Measurements from ENCODE around the gene DCP1B. TPM values are rescaled to one million over a fixed set of nuclear protein-coding genes. Genes with fewer than 3 reads are reported as not detected.

The DCP1B gene
- total and polyA plus RNA-seq, 10 donors, result 5.5 to 20.8 (median 13.8) TPM

GRCh38 chr12:1911598-1912575, 92.4 kb downstream of the DCP1B start:
- intact Hi-C loops (cut with DNase I; ENCODE audit: low total_unique reads), result no loop called here
- 78 to 94% (median 93%) methylated on average over 7 to 16 of the region's 16 CpGs for WGBS, 5 donors
- peak; percentile 65 for DNase-seq

GRCh38 chr12:1910468-1910867, 93.8 kb downstream of the DCP1B start:
- H3K4me3 ChIP-seq, result no peak overlapping the region
- H3K9me3 ChIP-seq, result peaks cover 0 to 25% (median 18%) of the 10 kb centered on the region in 8 donors
- no peaks in the 10 kb centered on the region for H3K36me3 ChIP-seq
- intact Hi-C loops (cut with DNase I; ENCODE audit: low total_unique reads), result no loop called here
- TF ChIP-seq POLR2AphosphoS5 (IDR thresholded peaks at IDR 0.05) (no peak), POLR2A (IDR thresholded peaks at IDR 0.05) (no peak), CTCF (IDR thresholded peaks at IDR 0.05 in 8 of 11, conservative IDR thresholded peaks at IDR 0.05 in 3 of 11) (no peak)
- whole genome bisulfite sequencing, 5 donors, result 83 to 96% (median 91%) methylated on average over 3 of the region's 3 CpGs
- H3K27me3 ChIP-seq (replicated peaks in 1 of 7), result peaks cover 0 to 23% (median 8%) of the 10 kb centered on the region in 7 donors
- H3K27ac ChIP-seq, result no peak overlapping the region
- H3K4me1 ChIP-seq, result peaks cover 0 to 9% (median 0%) of the 10 kb centered on the region in 6 donors
- DNase-seq, result no peak

More at GRCh38 chr12:1911598-1912575, 92.4 kb downstream of the DCP1B start:
- Histone ChIP-seq H3K27me3 (replicated peaks in 1 of 7) (peaks cover 0 to 23% (median 8%) of the 10 kb centered on the region in 7 donors), H3K4me1 (peaks cover 0 to 22% (median 0%) of the 10 kb centered on the region in 6 donors), H3K4me3 (no peak overlapping the region), H3K27ac (no peak overlapping the region), H3K36me3 (no peaks in the 10 kb centered on the region), H3K9me3 (peaks cover 0 to 12% (median 4%) of the 10 kb centered on the region in 8 donors)
- TF ChIP-seq POLR2AphosphoS5 (IDR thresholded peaks at IDR 0.05) (no peak), POLR2A (IDR thresholded peaks at IDR 0.05) (no peak), CTCF (IDR thresholded peaks at IDR 0.05 in 8 of 11, conservative IDR thresholded peaks at IDR 0.05 in 3 of 11) (no peak)

- Histone ChIP-seq H3K27me3 (replicated peaks in 1 of 7) (peaks cover 0 to 23% (median 8%) of the 10 kb centered on the region in 7 donors), H3K9me3 (peaks cover 9 to 42% (median 35%) of the 10 kb centered on the region in 8 donors), H3K27ac (no peak overlapping the region), H3K4me3 (no peak overlapping the region), H3K36me3 (no peaks in the 10 kb centered on the region), H3K4me1 (peaks cover 0 to 8% (median 0%) of the 10 kb centered on the region in 6 donors)
- TF ChIP-seq POLR2A (IDR thresholded peaks at IDR 0.05), result no peak
- TF ChIP-seq POLR2AphosphoS5 (IDR thresholded peaks at IDR 0.05), result no peak
- 86 to 97% (median 96%) methylated on average over 17 to 26 of the region's 26 CpGs for WGBS, 5 donors
- intact Hi-C loops (cut with DNase I; ENCODE audit: low total_unique reads), result no loop called here
- DNase-seq, result no peak
Measured at GRCh38 chr12:1908758-1909157, 95.5 kb downstream of the DCP1B start.

- Histone ChIP-seq H3K4me3 (peak overlapping the region in 1 of 8 donors; percentile 35), H3K27me3 (replicated peaks in 1 of 7) (peaks cover 0 to 23% (median 8%) of the 10 kb centered on the region in 7 donors), H3K4me1 (peaks cover 0 to 8% (median 0%) of the 10 kb centered on the region in 6 donors), H3K9me3 (peaks cover 9 to 51% (median 43%) of the 10 kb centered on the region in 8 donors), H3K27ac (no peak overlapping the region), H3K36me3 (no peaks in the 10 kb centered on the region)
- no peak for DNase-seq
- no peak for TF ChIP-seq CTCF (IDR thresholded peaks at IDR 0.05 in 8 of 11, conservative IDR thresholded peaks at IDR 0.05 in 3 of 11)
- no peak for TF ChIP-seq POLR2AphosphoS5 (IDR thresholded peaks at IDR 0.05)
- TF ChIP-seq POLR2A (IDR thresholded peaks at IDR 0.05), result no peak
- intact Hi-C loops (cut with DNase I; ENCODE audit: low total_unique reads), result no loop called here
- WGBS, 5 donors, result 34 to 52% (median 41%) methylated on average over 57 to 67 of the region's 67 CpGs
Measured at GRCh38 chr12:1907652-1908611, 96.3 kb downstream of the DCP1B start.
